Lower lobe of right lung (tissue), 2 donors: ENCODE data around the gene JUN. TPM values are rescaled to one million over a fixed set of nuclear protein-coding genes. Genes with fewer than 3 reads are reported as not detected.

Experiments
- ATAC-seq, 2 donors: fragments of 200-7000 bp; cut with Tn5 transposase; one replicate each; pipeline ENCODE4 v1.9.1; 2020 to 2022; ENCODE audit warnings: mild to moderate bottlenecking in 2 of 2, moderate library complexity in 2 of 2
- DNase-seq: peaks from one replicate; pipeline ENCODE4 v3.0.0-alpha.2; 2020
- H3K27ac ChIP-seq: fragments of 200-600 bp; one replicate; pipeline ENCODE4 v1.8.0; 2022
- H3K27me3 ChIP-seq: fragments of 200-600 bp; one replicate; pipeline ENCODE4 v1.8.0; 2022; ENCODE audit warnings: low read depth
- H3K36me3 ChIP-seq: fragments of 200-600 bp; one replicate; pipeline ENCODE4 v1.8.0; 2022; ENCODE audit warnings: mild to moderate bottlenecking
- H3K4me1 ChIP-seq: fragments of 200-600 bp; one replicate; pipeline ENCODE4 v1.8.0; 2022
- H3K4me3 ChIP-seq: fragments of 200-600 bp; one replicate; pipeline ENCODE4 v1.8.0; 2022; ENCODE audit warnings: mild to moderate bottlenecking
- H3K9me3 ChIP-seq: fragments of 200-600 bp; one replicate; pipeline ENCODE4 v1.8.0; 2022
- CTCF ChIP-seq: fragments of 200-600 bp; IDR thresholded peaks from one replicate; pipeline ENCODE4 v1.8.0; 2022; ENCODE audit warnings: antibody characterized with exemption, mild to moderate bottlenecking
- intact Hi-C: fragments of 100-400 bp; cut with DNase I; formaldehyde crosslinking; loops from one replicate; pipeline ENCODE4 v1.11.0; 2022
- total RNA-seq: library from RNA; stranded (reverse); fragmentation: NEBNext Ultra II Directional; extraction: Animal tissue kit (Norgen Biotek cat#: 25700); gene quantifications from one replicate; pipeline ENCODE4 v1.2.1, GENCODE V29; 2021
- donor health status: DM: no; HTN: yes; CAD: no; lungs with severe emphysema.

The JUN gene
- total RNA-seq, 1 donor from 2014 or later, result 118 TPM

DNA sequence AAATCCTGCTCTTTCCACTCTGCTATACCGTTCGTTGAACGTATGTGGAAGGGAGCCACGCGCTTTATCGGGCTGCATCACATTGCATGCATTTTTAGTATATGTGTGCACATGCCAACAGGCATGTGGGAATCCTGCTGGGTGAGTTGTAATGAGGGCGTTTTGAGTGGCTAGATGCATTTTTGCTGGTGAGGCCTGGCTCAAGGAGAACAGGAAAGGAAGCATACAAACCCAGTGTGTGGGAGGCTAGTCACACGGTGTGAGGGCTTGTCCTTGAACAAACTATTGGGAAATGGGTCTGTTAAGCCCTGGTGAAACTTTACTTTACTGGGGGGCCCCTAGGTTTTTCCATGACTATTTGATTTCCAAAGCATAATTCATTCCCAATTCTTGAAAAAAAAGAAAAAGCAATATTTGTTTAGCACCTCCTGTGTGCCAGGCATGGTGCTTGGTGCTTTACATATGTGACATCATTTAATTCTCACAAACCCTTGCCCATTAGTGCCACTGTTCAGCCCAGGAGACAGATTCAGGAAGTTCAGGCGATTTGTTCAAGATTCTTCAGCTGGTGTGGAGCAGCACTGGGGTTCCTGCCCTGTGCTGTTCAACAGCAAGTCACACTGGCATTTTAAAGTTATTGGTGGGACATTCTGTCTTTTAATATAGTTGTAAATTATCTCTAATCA is 25.6 kb upstream of the JUN start:
- Histone ChIP-seq H3K36me3 (no peaks in the 10 kb centered on the region), H3K4me3 (no peak overlapping the region), H3K27me3 (no peaks in the 10 kb centered on the region), H3K27ac (peak overlapping the region; percentile 70), H3K4me1 (peaks cover 56% of the 10 kb centered on the region), H3K9me3 (no peaks in the 10 kb centered on the region)
- DNase-seq (peak; percentile 69), ATAC-seq (peak; percentile 85 to 87)
- no peak for TF ChIP-seq CTCF
- intact Hi-C loops, result no loop called here

- Histone ChIP-seq H3K4me1 (peaks cover 42% of the 10 kb centered on the region), H3K9me3 (no peaks in the 10 kb centered on the region), H3K36me3 (no peaks in the 10 kb centered on the region), H3K27me3 (no peaks in the 10 kb centered on the region), H3K4me3 (no peak overlapping the region), H3K27ac (no peak overlapping the region)
- ATAC-seq (no peak), DNase-seq (no peak)
- intact Hi-C loops, result no loop called here
- no peak for TF ChIP-seq CTCF
These were observed 24.2 kb upstream of the JUN start for GRCh38 chr1:58808077-58808476.

DNA sequence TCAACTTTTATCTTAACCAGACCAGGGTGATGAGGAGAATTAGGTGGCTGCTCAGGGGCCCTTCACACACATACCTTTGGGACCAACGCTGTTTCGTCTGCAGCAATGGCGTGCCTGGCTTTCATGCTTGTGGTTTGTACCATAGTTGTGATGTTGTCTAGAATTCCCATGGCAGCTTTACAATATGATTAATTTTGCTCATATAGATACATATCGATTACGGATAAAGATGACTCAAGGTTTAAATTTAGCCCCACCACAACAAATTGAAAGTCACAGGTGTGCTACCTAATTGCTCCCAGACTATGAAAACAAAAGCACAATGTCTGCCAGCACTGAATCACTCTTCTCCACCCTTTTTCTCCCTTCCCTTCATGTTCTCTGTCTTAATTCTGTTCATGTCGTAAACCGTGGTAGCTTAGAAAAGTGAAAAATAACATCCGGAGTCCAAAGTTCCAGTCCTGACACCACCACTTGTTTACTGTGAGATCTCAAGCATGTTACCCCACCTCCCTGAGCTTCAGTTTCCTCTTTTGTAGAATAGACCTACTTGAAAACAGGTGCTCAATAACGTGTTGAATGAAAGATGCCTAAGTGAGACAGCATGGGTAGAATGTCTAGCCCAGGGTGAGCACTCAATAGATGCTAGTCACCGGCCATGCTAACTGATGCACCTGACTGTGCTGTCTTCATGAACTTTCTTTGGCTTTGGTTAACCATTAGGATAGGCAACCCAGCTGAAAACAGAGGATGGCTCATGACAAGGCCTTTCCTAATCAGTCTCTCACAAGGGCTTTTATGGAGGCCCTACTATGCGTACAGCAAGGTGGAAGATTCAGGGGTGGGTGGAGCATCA is 22.1 kb upstream of the JUN start:
- Histone ChIP-seq H3K27me3 (no peaks in the 10 kb centered on the region), H3K27ac (no peak overlapping the region), H3K9me3 (no peaks in the 10 kb centered on the region), H3K4me3 (no peak overlapping the region), H3K4me1 (peaks cover 30% of the 10 kb centered on the region), H3K36me3 (no peaks in the 10 kb centered on the region)
- no peak for TF ChIP-seq CTCF
- intact Hi-C loops, result no loop called here
- DNase-seq, result no peak
- no peak for ATAC-seq

- peaks cover 24% of the 10 kb centered on the region for H3K4me1 ChIP-seq
- DNase-seq, result no peak
- no peak for ATAC-seq
- no peaks in the 10 kb centered on the region for H3K9me3 ChIP-seq
- H3K27ac ChIP-seq, result no peak overlapping the region
- no peak for TF ChIP-seq CTCF
- no peak overlapping the region for H3K4me3 ChIP-seq
- intact Hi-C loops, result no loop called here
- no peaks in the 10 kb centered on the region for H3K27me3 ChIP-seq
- no peaks in the 10 kb centered on the region for H3K36me3 ChIP-seq
These were observed 21.2 kb upstream of the JUN start for GRCh38 chr1:58804853-58805565.

DNA sequence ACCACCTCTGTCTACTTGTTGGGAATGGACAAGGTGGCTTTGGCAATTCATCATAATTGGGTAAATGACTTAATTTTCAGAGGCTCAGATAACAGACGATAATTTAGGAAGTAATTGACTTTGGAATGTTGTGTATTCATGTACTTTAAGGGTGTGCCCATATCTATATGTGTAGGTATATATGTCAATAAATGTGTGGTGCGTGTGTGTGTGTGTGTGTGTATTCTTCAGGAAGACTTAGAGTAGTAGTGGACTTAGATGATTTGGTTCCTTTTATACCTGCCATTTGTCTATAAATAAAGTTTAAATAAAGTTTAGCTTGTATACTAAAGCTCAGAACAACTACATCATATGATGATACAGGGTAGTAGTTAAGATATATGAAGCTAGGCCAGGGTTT is 20.0 kb upstream of the JUN start:
- Histone ChIP-seq H3K36me3 (no peaks in the 10 kb centered on the region), H3K4me3 (no peak overlapping the region), H3K27ac (no peak overlapping the region), H3K27me3 (no peaks in the 10 kb centered on the region), H3K4me1 (peaks cover 13% of the 10 kb centered on the region), H3K9me3 (no peaks in the 10 kb centered on the region)
- ATAC-seq, result no peak
- no peak for TF ChIP-seq CTCF
- intact Hi-C loops, result no loop called here
- no peak for DNase-seq
